Measurements from ENCODE around the gene SERHL2.
"Not testable (repeated sequence)": the region's sequence is repeated elsewhere in the genome, so short reads cannot be mapped to it uniquely, and the experiment has no call there.

Gene SERHL2

DNA sequence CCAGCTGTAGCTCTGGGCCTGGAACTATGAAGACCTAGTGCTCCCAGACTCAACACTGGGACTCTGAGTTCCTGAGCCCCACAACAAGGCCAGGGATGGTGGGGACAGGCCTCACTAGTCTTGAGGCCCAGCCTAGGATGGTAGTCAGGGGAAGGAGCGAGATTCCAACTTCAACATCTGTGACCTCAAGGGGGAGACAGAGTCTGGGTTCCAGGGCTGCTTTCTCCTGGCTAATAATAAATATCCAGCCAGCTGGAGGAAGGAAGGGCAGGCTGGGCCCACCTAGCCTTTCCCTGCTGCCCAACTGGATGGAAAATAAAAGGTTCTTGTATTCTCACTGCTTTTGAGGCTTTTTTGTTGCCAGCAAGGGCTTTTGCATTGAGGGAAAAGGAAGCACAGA lies 20.3 kb downstream of the SERHL2 start:
- DNase-seq (ENCODE audit: low read depth, low spot score), result not testable (repeated sequence)

DNA sequence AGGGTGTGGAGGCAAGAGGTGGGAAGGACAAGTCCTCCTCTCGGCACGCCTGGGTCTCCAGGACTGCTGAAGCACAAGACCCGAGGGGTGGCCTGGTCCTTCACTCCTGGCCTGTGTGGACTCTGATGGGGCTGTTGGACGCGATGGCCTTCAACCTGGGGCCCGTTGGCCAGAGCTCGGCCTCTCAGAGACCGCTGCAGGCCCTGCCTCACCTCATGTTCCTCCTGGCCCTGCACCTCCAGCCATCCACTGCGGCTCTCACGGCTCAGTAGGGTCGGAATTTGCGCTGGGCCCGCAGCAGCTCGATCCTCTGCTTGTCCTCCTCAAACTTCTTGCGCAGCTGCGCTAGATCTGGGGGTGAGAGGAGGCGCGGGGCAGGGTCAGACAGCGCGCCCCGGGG lies 20.7 kb downstream of the SERHL2 start:
- not testable (repeated sequence) for DNase-seq (ENCODE audit: low read depth, low spot score)

DNA sequence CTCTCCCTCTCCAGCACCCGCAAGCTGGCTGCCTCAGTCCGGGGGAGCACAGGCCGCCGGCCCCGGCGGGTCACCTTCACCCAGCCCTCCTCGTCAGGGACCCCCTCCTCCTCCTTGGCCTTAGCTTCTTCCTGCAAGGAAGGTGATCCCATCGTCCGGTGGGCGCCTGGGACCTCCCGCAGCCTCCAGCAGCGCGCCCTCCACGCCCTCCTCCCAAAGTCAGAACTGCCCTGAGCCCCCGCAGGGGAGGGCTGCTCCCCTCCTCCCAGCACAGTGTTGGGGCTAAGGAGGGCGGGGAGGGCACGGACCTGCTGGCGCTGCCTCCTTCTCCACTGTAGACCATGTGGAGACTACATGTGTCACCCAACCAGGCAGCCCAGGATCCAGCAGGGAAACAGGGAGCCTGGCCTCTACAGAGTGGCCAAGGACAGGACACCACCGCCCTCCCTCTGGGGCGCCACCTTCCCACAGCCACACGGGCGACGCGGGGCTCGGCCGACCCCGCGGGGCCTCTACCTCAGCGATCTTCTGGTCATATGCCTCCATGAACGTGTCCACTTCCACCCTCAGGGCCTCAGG lies 22.3 kb downstream of the SERHL2 start:
- not testable (repeated sequence) for DNase-seq (ENCODE audit: low read depth, low spot score)

DNA sequence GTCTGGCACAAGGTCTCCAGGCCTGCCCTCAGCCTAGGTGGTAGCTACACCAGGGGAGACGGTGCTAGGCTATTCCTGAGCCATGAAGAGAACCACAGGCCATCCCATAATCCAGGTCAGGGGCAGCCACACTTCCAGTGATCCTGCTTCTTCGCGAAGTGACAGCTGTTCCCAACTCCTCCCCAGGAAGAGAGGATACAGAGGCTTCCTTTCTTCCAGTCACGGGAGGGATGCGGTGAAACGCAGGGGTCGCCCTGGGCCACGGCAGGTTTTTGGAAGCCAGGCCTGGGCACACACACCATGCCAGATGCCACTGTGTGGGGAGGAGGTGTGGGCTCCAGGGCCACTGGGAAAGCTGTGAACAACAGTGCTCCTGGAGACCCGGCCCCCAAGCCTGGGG lies 23.4 kb downstream of the SERHL2 start:
- DNase-seq (ENCODE audit: low read depth, low spot score), result not testable (repeated sequence)

DNA sequence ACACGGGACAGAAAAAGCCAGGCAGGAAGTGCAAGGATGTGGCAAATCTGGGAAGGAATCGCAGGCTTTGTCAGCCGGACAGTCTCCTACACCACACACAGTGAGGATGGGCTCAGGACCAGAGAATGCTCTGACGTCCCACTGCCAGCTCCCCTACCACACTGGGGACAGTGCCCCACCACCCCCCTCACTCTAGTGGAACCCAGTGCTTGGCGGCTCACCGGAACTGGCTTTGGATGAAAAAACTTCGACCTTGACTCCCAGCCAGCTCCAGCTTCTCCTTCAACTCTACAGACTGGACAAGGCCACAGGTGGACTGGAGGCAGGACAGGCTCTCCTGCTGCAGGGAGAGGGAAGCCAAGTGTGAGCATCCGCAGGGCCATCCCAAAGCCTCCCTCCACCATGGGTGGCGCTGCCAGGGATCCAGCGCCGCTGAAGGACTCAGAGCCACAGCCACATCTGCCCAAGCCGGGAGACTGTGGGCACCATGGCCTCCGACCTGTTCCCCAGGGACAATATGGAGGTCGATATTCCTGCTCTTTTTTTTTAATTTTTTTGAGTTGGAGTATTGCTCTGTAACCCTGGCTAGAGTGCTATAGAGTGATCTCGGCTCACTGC lies 24.0 kb downstream of the SERHL2 start:
- no peak for DNase-seq (ENCODE audit: low read depth, low spot score)

DNA sequence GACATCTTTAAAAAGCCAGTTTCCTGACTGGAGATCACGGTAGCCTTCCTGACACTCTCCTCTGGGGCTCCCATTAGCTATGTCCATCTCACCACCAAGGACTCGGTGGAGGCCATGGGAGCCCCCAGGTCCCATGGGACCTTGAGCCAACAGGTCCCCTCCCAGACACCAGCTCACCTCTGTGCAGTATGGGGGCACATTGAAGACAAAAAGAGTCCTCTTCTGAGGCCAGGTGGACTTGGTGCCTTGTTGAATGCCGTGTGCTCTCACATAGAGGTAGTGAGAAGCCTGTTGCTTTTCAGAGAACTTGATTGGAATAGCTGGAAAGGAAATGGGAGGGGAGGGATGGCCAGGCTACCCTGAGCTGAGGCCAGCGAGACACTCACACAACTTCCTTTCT lies 26.3 kb downstream of the SERHL2 start:
- not testable (repeated sequence) for DNase-seq (ENCODE audit: low read depth, low spot score)

DNA sequence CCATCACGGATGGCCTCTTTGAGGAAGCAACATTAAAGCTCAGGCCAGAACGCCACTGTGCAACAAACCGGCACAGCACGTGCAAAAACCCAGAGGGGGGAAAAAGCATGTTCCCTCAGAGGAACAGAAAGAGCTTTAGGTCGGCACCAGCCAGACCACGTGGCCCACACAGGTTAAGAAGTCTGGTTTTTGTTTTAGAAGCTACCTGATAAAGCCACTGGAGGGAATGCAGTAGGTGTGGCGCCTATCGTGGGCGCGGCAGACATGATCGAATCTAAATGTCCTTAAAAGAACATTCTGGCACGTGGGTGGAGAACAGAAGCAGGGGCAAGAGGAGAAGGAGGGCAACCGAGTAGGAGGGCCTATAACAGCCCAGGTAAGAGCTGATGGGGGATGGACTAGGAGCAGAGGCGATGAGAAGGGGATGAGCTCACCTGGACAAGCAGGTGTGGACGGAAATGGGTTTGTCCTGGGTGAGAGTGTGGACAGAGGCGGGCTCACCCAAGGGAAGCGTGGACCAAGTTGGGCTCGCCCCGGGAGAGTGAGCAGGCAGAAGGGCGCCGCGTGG lies 27.5 kb downstream of the SERHL2 start:
- DNase-seq (ENCODE audit: low read depth, low spot score), result not testable (repeated sequence)

DNA sequence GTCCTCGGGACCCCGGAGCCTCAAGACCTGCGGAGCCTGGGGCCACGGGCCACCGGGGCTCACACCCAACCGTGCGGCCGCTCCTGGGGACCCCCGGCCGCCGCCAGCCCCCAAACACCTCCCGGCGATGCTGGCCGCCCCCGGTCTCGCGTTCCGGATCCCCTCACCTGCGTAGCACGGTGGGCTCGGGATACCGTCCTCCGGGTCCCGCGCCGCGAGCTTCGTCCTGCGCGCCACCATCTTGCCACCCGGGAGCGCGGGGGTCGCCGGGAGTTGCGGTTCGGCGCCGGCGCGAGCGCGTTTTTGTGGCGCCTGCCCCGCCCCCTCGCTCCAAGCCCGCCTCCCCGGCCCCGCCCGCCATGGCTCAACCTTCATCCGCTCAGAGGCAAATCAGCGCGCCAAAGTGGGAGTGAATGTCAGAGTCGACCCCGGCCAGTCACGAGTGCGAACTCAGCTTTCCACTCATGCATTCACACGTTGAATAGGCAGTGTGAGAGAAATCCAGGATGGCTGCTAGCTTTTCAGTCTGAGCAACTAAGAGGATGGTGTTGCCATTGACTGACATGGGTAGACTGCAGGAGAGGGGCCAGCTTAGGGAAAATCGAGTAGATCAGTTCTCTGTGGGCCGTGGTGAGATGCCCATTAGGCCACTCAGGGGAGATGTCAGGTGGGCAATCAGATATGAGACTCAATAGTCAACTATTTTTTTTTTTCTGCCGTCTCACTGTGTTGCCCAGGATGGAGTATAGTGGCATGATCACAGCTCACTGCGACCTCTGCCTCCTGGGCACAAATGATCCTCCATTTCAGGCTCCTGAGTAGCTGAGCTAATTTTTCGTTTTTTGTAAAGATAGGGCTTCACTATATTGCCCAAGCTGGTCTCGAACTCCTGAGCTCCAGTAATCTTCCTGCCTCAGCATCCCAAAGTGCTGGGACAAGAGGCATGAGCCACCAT lies 28.3 kb downstream of the SERHL2 start:
- no peak for DNase-seq (ENCODE audit: low read depth, low spot score)

DNA sequence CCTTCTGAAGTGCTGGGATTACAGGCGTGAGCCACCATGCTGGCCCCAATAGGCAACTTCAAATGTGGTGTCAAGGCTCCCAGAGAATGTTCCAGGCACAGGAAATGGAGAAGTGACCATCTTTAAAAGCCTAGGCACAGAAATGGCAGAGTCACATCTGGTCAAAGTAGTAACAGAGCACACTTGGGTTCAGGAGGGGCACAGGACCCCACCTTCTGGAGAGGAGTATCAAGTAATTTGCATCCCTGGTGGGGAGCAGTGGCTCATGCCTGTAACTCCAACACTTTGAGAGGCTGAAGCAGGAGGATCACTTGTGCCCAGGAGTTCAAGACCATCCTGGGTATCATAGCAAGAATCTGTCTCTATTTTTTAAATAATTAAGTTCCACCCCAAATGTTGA lies 29.2 kb downstream of the SERHL2 start:
- no peak for DNase-seq (ENCODE audit: low read depth, low spot score)

DNA sequence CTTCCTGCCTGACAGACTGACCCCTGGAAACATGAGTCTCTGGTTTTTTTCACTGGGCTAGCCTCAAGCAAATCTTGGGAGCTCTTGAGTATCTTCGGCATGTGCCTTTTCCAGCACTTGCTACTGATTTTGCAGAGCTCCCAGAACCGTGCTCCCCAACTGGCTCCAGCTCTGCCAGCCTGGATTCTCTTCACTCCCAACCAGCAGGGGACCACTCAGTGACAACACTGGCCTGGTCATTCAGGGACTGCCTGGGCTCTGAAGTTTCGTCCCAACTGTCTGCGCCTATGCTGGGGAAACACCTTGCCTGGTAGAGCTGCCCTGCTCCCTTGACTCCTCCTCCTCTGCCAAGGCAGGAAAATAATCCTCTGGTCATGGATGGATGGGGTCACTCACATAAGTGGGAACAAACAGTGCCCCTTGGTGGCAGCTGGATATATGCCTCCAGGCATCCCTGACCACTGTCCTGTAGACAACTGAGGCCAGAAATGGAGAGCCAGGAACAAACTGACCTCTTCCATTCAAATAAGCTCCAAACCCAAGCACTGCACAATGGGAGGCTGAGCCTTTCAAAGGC lies 30.7 kb downstream of the SERHL2 start:
- no peak for DNase-seq (ENCODE audit: low read depth, low spot score)

DNA sequence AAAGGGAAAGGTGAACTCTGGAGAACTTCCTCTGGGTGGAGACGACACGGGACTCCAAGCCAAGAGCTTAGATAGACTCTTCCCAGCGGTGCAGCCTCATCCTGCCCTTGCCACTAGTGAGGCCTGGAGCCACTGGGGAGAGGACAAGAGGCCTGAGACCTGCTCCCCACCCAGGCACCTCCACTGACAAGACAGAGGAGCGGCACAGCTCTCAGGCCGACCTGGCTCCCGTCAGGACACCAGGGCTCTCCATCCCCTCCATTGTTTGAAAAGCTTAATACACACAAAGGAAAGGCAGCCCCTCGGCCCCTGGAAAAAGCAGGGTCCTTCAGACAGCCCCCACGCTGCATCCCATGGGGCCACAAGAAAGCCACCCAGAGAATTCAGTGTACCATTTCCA lies 31.3 kb downstream of the SERHL2 start:
- DNase-seq (ENCODE audit: low read depth, low spot score), result no peak

DNA sequence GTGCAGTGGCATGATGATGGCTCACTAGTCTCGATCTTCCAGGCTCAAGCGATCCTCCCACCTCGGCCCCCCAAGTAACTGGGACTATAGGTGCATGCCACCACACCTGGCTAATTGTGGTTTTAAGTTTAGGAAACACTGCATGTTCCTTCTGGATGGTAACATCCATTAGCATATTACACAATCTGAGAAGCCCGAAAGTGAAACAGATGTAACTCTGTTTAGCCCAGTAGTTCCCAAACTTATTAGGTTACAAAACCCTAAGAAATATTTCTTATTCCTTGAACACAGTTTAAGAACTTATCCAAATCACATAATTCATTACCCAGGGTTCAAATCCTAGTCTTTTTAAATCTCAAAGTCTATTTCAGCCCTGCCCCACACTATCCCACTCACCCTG lies 32.6 kb downstream of the SERHL2 start:
- DNase-seq (ENCODE audit: low read depth, low spot score), result no peak

DNA sequence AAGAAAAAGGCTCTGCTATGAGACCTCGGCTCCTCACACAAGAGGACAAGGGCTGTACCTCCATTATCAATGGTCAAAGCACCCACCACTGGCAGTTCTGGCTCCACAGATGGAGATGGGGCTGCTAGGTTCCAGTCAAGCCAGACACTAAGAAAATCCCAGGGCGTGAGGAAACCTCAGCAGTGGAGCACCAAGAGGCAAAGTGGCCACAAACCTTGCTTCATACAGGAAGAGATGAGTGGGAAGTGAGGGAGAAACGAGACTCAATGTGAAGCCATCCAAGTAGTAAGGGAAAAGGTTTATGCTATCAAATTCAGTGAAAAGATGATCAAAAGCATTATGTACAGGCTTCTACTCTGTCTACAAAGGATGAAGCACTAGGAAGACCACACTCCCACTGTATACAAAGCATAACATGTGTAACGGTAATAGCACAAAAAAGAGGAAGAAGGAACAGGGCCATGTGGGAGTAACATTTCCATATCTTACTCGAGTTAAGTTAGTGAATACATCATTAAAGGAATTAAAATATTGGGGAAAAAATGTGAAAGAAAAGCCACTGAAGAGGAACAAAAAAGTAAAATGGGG lies 33.9 kb downstream of the SERHL2 start:
- no peak for DNase-seq (ENCODE audit: low read depth, low spot score)

DNA sequence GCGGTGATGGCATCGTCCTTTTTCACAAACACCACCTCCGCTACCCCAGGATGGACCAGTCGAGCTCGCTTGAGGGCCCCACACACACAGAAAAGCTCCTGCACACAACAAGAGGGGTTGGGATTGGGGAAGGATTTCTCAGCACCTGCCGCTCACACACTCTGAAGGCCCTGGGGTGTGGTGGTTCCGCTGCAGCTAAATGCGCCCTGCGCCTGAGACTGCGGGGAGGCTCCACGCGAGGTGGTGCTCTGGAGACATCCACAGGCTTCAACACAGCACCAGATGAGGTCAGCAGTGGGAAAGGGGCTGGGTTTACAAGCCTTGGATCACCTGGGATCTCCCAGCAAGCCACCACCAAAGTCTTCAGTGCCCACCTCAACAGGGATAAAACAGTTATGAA lies 38.2 kb downstream of the SERHL2 start:
- no peak for DNase-seq (ENCODE audit: low read depth, low spot score)

DNA sequence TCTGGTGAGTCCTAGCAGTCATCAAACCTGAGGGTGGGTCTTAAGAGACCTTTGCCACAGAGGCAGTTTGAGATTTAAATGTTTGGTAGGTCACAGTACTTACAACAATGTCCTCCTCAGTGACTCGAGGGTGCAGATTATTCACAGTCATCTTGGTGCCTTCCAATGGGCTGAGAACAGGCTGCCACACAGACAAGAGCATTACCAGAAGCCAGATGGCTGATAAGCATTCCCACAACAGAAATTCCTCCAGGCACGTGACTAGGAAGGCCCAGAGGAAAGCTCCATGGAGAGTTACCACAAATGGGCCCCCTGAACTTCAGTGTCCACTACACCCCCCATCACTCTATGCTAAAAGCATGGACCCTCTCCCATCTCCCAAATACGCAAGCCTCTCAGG lies 41.7 kb downstream of the SERHL2 start:
- no peak for DNase-seq (ENCODE audit: low read depth, low spot score)

DNA sequence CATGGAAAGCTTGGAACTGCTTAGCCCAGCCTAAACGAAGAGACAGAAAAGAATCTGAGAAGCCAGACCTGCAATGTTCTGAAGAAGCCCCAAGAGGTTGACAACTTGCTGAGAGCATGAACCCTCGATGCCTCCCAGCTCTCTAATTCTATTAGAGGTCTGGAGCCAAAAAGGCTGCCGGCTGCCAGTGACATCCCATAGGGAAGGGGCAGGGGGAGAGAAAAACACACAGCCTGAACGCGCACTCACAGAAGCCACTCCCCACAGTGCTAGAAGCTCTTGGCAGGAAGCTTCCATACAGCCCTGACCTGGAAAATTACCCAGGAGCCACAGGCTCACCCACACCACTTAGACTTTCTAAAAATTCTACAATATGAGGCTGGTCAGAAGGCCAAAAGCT lies 42.6 kb downstream of the SERHL2 start:
- DNase-seq (ENCODE audit: low read depth, low spot score), result no peak

DNA sequence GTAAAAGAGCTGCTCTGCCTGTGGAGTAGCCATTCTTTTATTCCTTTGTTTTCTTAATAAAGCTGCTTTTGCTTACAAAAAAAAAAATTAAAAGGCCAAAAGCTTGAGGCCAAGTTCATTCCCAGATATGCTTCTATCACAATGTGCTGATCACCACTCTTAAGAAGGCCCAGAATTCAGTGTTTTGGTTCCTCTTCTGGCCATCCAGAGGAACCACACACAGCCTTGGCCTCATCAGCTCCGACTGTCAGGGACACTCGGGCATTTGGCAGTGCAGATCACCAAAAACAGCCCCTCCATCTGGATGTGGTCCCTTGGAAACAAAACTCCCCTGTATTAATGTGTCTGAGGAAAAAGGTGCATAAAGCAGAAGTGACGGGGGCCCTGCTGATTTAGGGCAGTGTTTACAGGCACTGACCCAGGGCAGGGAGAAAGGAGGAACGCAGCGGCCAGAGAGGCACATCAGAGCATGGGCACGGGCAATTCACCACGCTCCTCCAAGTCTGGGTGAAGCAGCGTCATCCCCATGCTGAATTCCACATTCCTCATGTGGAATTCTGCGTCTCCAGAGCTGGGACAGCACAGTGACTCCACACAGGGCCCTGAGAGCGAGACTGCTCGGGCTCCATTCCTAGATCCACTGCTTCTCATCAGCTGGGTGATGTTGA lies 43.2 kb downstream of the SERHL2 start:
- DNase-seq (ENCODE audit: low read depth, low spot score), result no peak

DNA sequence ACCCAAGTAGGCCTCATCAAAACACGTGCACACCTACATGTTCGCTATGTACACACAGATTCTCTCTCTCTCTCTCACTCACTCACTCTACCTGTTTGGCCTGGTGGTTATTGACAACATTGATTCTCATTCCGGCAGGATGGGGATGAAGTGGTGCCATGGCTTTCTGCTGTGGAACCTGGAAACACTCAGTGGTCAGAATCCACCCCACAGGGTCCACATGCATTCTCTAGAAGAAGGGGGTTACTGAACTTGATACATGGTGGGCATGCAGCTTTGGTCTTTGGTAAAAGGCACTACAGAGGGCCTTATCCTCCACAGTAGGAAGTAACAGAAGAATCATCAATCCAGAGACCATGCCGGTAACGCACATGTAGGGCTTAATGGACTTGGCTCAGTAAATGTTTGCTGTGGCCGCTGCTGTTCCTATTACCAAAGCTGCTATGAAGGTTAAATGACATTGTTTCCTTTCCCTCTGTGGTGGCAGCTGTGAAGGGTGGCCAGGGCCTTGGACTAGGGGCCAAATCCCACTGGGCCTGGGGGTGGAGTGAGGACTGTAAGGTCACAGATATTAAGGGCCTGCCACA lies 48.2 kb downstream of the SERHL2 start:
- DNase-seq (ENCODE audit: low read depth, low spot score), result no peak

DNA sequence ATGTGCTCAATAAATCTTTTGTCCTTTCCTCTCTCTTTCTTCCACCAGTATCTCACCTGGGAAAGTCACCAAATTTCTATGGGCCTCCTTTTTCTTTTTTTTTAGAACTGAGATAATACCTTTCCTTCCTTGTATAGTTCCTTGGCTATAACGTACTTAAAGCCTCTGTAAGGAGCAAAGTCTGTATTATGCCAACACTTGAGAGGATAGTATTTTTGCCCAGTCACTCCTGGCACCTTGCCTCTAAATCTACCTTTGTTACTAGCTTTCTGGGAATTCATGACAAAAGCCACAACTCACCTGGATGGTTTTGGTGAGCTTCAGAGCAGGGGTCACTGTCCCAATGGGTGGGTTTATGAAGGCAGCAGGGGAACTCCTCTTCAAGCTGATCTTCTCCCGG lies 48.7 kb downstream of the SERHL2 start:
- no peak for DNase-seq (ENCODE audit: low read depth, low spot score)

DNA sequence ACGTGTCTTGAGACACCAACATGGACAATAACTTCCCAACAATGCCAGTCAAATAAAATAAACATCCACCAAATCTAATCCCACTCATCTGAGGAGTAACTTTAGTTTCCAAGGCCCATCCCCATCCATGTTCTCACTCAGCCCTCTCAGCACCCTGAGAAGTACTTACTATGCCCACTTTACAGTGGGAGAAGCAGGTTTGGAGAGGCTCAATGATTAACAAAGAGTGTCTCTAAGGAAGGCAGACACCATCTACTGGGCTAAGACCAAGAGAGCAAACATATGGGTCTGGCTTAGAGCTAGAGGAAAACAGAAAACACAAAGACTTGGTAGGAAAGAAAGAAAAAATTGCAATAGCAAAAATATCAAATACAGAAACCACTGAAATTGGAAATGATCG lies 49.7 kb downstream of the SERHL2 start:
- no peak for DNase-seq (ENCODE audit: low read depth, low spot score)

DNA sequence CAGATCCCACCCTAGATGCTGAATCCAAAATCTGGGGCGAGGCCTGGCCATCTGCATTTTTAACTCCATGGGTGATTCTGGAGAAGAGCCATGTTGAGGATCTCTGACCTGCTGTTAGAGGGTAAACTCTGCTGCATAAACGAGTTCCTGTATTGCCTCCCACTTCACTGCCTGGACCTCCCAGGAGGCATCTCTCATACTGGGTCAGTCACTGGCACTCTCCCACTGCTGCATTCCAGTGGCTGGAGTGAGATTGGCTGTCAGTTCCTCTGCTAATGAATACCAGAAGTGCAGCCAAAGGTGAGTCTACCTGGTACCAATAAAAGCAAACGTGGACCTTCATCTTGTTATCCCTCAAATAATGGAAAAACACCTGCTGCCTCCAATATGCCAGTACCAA lies 50.6 kb downstream of the SERHL2 start:
- DNase-seq (ENCODE audit: low read depth, low spot score), result no peak

All from smooth muscle cell of the brain vasculature (primary cell).